AG04450 (cell line): ENCODE data around the gene CYP27C1. TPM values are rescaled to one million over a fixed set of nuclear protein-coding genes. Genes with fewer than 3 reads are reported as not detected.
"Not testable (repeated sequence)": the region's sequence is repeated elsewhere in the genome, so short reads cannot be mapped to it uniquely, and the experiment has no call there.

Experiments used
- CTCF ChIA-PET: fragments of 300-600, 350-600 bp; formaldehyde crosslinking; extraction: SDS; loops from one replicate; lab custom pipeline; 2022; ENCODE audit warnings: antibody characterized with exemption, inconsistent platforms; lab: Charles Lee
- POLR2A ChIA-PET: fragments of 350-600 bp; formaldehyde crosslinking; extraction: SDS; loops from one replicate; lab custom pipeline; 2021; ENCODE audit warnings: antibody characterized with exemption, inconsistent platforms; lab: Yijun Ruan, JAX
- DNase-seq: peaks from one replicate; pipeline ENCODE4 v3.0.0-alpha.2; 2011; ENCODE audit warnings: low read depth, low spot score
- H3K27ac ChIP-seq: one replicate; pipeline ENCODE4 v1.5.1; 2012; ENCODE audit warnings: low read depth, low read length, control low read depth
- H3K27me3 ChIP-seq: one replicate; pipeline ENCODE4 v1.6.0; 2012; ENCODE audit warnings: low read length; ENCODE audit not compliant: control insufficient read depth, insufficient read depth
- H3K4me3 ChIP-seq: 2 replicates; pipeline ENCODE4 v1.5.1; 2011; ENCODE audit warnings: mild to moderate bottlenecking, low read depth, low read length, control low read depth
- H3K9me3 ChIP-seq: 2 replicates; pipeline ENCODE4 v1.5.1; 2012; ENCODE audit warnings: low read length; ENCODE audit not compliant: control insufficient read depth, insufficient read depth
- CTCF ChIP-seq: IDR thresholded peaks from 2 replicates; pipeline ENCODE4 v1.5.1; 2011; ENCODE audit warnings: low read depth, low read length, control low read depth, inconsistent platforms
- polyA plus RNA-seq: library from polyadenylated mRNA; depleted of rRNA; stranded (reverse); fragments of >200 nt; gene quantifications from 2 replicates; pipeline ENCODE4 v1.2.3, GENCODE V29; 2011

The CYP27C1 gene
- polyA plus RNA-seq, 1 experiment = not detected

- DNase-seq = no peak
- ChIA-PET CTCF (no interaction called here), POLR2A (no interaction called here)
- Histone ChIP-seq H3K9me3 (peaks cover 4% of the 10 kb centered on the region), H3K27me3 (peaks cover 3% of the 10 kb centered on the region), H3K4me3 (no peak overlapping the region), H3K27ac (no peak overlapping the region)
- no peak for TF ChIP-seq CTCF
Observed at GRCh38 chr2:127235082-127235702, 15.1 kb upstream of the CYP27C1 start.

- ChIA-PET POLR2A (no interaction called here), CTCF (no interaction called here)
- H3K4me3 ChIP-seq = no peak overlapping the region
- H3K27me3 ChIP-seq = peaks cover 3% of the 10 kb centered on the region
- no peak overlapping the region for H3K27ac ChIP-seq
- H3K9me3 ChIP-seq = peaks cover 4% of the 10 kb centered on the region
- no peak for DNase-seq
- no peak for TF ChIP-seq CTCF
Observed at GRCh38 chr2:127233710-127234109, 13.6 kb upstream of the CYP27C1 start.

GRCh38 chr2:127231130-127231865 lies 11.2 kb upstream of the CYP27C1 start:
- Histone ChIP-seq H3K4me3 (no peak overlapping the region), H3K27me3 (peaks cover 3% of the 10 kb centered on the region), H3K9me3 (peaks cover 7% of the 10 kb centered on the region), H3K27ac (no peak overlapping the region)
- ChIA-PET CTCF (no interaction called here), POLR2A (no interaction called here)
- TF ChIP-seq CTCF = no peak
- no peak for DNase-seq

GRCh38 chr2:127229555-127229954 lies 9.5 kb upstream of the CYP27C1 start:
- POLR2A ChIA-PET = no interaction called here
- TF ChIP-seq CTCF = no peak
- Histone ChIP-seq H3K9me3 (peaks cover 7% of the 10 kb centered on the region), H3K27ac (no peak overlapping the region), H3K27me3 (peaks cover 14% of the 10 kb centered on the region), H3K4me3 (no peak overlapping the region)
- no peak for DNase-seq
- CTCF ChIA-PET = no interaction called here

- no peak overlapping the region for H3K4me3 ChIP-seq
- H3K27ac ChIP-seq = no peak overlapping the region
- TF ChIP-seq CTCF = no peak
- CTCF ChIA-PET = no interaction called here
- POLR2A ChIA-PET = no interaction called here
- no peak for DNase-seq
- peaks cover 14% of the 10 kb centered on the region for H3K27me3 ChIP-seq
- peaks cover 7% of the 10 kb centered on the region for H3K9me3 ChIP-seq
Observed at GRCh38 chr2:127228102-127228501, 8.0 kb upstream of the CYP27C1 start.

- H3K27ac ChIP-seq, POLR2A ChIA-PET, H3K9me3 ChIP-seq, CTCF ChIA-PET, DNase-seq, H3K4me3 ChIP-seq: not testable (repeated sequence)
- peaks cover 15% of the 10 kb centered on the region for H3K27me3 ChIP-seq
Observed at GRCh38 chr2:127227264-127227660, 7.2 kb upstream of the CYP27C1 start.
